Left cardiac atrium (tissue), 4 donors: ENCODE data around the gene SNX12. TPM values are rescaled to one million over a fixed set of nuclear protein-coding genes. Genes with fewer than 3 reads are reported as not detected.

Source experiments
- ATAC-seq, 2 donors: fragments of 200-7000 bp; cut with Tn5 transposase; one replicate each; pipeline ENCODE4 v1.9.1; 2020; ENCODE audit warnings: mild to moderate bottlenecking in 2 of 2, moderate library complexity in 2 of 2
- DNase-seq: peaks from one replicate; pipeline ENCODE4 v3.0.0-alpha.2; 2020
- intact Hi-C, 2 donors: fragments of 100-400 bp; cut with DNase I; formaldehyde crosslinking; loops; one replicate each; pipeline versions ENCODE4 v1.14.1 to v1.15.1; 2022 to 2023
- long read RNA-seq: library from polyadenylated mRNA; unstranded; transcript quantifications from one replicate; pipeline ENCODE4 v2.0.0, GENCODE V29; 2021
- total RNA-seq, 2 donors: library from RNA; stranded (reverse); fragmentation: NEBNext Ultra II Directional; extraction: Animal tissue kit (Norgen Biotek cat#: 25700); gene quantifications; one replicate each; pipeline ENCODE4 v1.2.1, GENCODE V29; 2021
- donor health status: DM: no; HTN: yes; CAD: no.
- donor health status: DM: no; HTN: yes; CAD: no; lungs with severe emphysema.
- donor health status: DM: yes; HTN: yes; CAD: no.
- donor health status: Dilated cardiomyopathy.

The SNX12 gene
- total RNA-seq = 10 to 100 TPM; 48.9 to 57.3 TPM
- long read RNA-seq, partial matches to known transcripts = 0 of 7 reads
- long read RNA-seq, other reads (novel, unspliced or antisense) = 6 of 7 reads

DNA sequence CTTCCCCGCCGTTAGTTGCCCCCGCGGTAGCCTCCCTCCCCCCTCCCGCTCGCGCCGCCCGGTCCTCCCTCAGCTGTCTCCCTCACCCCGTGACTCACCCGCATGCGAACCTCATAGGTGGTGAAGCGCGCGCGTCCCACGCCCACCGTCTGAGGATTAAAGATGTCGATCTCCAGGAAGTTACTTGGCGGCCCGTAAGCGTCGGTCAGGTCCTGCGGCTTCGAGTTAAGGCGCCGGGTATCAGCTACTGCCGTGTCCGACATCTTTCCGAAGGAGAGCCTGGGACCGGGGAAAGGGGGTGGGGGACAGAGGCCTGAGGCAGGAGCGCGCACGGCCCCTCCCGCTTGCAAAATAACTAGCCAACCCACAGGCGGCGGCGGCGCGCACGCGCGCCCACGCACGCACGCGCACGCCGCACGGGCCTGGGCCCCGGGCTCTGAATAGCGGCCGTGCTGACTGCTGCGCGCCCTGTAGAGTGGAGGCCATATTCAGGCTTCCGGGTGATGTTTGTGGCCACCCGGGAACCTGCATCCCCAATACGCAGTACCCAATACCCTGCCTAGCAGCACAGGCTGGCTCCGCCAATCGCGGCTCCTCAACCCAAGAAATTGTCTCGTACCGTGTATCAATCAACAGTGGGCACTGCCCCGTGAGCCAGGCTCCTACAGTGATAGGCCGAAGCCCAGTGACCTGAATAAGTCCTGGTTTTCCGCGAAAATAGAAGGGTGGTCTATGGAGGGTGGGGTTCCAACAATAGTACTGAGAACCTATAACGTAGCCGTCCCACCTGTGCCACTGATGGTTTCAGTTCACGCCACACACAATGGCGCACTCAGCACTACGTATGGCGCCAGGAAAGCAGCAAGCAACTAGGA is at the start of gene SNX12:
TSS of gene SNX12 (minus strand) at position 291 of the 875 bp plus-strand sequence. CDS start at position 263, 28 bp downstream.
- ATAC-seq (peak; percentile 99), DNase-seq (peak; percentile 91)
- intact Hi-C loops = no loop called here

GRCh38 chrX:71117358-71117757 is 49.2 kb upstream of the SNX12 start:
- no peak for ATAC-seq
- intact Hi-C loops = no loop called here
- DNase-seq = no peak

DNA sequence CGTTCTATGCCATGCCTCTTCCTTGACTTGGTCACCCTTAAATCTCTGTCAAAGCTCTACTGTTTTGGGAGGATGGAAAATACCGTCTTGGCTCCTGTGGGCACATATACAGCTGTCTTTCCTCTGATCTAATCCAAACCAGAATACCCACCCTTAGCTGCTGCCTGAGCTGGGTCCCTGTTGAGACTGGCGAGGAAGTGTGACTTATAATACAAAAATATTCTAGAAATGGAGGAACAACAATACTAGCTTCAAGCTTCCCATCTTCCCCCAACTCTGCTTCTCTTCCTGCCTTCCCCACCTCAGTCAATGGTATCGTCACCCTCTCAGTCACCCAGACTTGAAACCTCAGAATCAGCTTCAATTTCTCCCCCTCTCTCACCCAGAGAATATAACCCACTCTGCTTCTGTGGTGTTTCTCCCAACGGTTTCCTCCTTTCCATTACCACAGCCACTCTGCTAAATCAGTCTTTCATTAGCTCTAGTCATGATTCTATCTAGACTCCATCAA is 43.8 kb upstream of the SNX12 start:
- no peak for ATAC-seq
- DNase-seq = no peak
- intact Hi-C loops = no loop called here

DNA sequence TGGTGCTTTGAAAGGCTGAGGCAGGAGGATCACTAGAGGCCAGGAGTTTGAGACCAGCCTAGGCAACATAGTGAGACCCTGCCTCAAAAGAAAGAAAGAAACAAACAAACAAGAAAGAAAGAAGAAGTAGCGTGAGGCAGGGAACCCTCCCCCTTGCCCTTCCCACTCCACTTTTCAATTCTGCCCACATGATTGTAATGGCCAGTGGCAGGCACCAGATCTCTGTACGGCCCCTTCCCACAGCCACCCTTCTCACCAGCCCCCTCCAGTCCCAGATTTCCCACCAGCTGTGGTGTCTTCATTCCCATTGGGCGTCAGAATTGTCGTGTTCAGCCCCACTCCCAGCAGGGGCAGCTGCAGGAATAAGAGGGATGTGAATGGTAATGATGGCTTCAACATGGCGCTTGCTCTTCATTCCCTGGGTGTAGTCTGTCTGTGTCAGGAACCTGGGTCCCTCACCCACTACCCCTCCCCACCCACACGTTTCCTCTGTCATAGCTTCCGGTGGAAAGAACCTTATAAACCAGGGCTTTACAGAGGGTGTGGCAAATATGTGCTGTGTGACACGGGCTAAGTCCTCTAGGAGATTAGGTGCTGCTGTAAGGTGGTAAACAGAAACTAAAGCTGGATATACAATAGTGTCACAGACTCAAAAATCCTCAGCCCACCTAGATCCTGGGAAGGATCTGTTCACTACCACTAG is 43.2 kb upstream of the SNX12 start, which contains the start of gene IL2RG:
TSS of gene IL2RG (minus strand) at position 437 of the 703 bp plus-strand sequence. CDS start at position 399, 38 bp downstream.
- ATAC-seq = peak in 1 of 2 donors; percentile 82
- intact Hi-C loops = no loop called here
- DNase-seq = no peak

- intact Hi-C loops = no loop called here
These were observed 40.9 kb upstream of the SNX12 start for GRCh38 chrX:71109051-71109450.

GRCh38 chrX:71107762-71108360 is 39.7 kb upstream of the SNX12 start:
- intact Hi-C loops = no loop called here
- ATAC-seq (no peak), DNase-seq (no peak)

More at GRCh38 chrX:71109051-71109450, 40.9 kb upstream of the SNX12 start:
- DNase-seq (no peak), ATAC-seq (no peak)

- intact Hi-C loops = no loop called here
- ATAC-seq (no peak), DNase-seq (no peak)
These were observed 39.1 kb upstream of the SNX12 start for GRCh38 chrX:71107245-71107644.

GRCh38 chrX:71106427-71106826 is 38.3 kb upstream of the SNX12 start, which contains the start of gene CXorf65:
TSS of gene CXorf65 (minus strand) at chrX:71106740. CDS start at chrX:71106556, 184 bp downstream.
- DNase-seq = no peak
- intact Hi-C loops = no loop called here
- ATAC-seq = no peak

DNA sequence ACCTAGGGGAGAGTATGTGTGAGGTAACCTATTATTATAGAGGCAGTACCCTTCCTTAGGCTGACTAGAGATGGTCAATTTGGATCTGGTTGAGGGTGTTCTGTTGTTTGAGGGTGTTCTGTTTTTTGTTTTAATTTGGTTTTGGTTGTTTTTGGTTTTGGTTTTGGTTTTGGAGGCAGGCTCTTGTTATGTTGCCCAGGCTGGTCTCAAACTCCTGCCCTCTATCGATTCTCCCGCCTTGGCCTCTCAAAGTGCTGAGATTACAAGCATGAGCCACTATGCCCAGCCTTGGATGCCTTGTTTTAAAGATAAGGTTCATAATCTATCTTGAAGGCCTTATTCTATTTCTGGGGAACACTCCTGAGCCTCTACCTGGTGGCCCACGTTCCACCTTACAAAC is 37.5 kb upstream of the SNX12 start:
- DNase-seq (no peak), ATAC-seq (no peak)
- intact Hi-C loops = no loop called here

DNA sequence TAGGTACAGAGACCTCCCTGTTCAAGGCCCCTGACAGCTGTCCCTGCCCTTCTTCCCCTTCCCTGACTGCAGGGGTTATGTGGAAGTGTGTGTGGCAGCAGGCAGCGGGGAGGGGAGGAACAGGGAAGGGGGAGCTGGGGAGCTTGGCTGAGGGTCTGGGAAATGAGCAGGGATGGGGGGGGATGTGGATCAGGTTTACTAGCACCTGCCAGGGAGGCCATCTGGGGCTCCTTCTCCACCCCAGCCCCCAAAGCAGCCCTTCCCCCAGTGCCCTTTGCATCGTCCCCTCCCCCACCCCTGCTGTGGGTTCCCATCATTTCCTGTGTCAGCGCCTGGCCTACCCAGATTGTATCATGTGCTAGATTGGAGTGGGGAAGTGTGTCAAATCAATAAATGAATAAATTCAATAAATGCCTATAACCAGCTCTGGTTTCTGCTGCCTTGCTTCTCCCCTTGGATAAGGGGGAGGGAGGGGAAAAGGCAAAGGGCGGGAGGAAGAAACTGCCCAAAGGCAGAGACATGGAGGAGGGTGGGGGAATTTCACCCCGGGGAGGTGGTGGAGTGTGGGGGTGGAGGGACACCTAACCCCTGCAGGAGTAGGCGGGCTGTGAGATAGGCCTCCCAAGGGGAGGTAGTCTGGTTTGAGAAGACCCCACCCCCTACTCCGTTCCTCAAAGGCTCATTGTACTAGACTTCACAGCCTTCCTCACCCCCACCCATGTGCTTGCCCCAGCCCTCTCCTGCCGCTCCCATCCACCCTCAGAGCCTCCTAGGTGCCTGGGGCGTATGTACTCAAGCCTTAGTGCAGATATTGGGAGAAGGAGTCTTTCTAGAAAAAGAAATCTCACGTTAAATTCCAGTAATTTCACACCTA is 35.2 kb upstream of the SNX12 start:
- ATAC-seq (peak; percentile 36 to 41), DNase-seq (no peak)
- intact Hi-C loops = no loop called here

DNA sequence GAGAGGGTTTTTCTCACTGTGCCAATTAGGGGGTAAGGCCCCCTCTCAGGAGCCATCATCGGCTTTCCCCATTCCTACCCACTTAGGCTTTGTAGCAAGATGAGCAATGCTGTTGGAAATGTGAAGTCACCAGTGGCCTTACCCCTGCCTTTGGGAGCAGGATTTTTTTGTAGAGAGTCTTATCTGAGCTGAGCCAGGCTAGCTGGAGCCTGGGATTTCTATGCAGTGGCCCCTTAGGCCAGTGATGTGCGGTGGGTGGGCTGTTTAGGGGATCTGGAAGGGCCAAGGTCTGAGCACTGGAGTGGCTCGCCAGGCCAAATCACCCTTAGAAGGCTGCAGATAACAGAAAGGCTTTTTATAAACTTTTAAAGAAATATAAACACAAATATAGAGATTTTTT is 34.2 kb upstream of the SNX12 start:
- no peak for ATAC-seq
- intact Hi-C loops = no loop called here

DNA sequence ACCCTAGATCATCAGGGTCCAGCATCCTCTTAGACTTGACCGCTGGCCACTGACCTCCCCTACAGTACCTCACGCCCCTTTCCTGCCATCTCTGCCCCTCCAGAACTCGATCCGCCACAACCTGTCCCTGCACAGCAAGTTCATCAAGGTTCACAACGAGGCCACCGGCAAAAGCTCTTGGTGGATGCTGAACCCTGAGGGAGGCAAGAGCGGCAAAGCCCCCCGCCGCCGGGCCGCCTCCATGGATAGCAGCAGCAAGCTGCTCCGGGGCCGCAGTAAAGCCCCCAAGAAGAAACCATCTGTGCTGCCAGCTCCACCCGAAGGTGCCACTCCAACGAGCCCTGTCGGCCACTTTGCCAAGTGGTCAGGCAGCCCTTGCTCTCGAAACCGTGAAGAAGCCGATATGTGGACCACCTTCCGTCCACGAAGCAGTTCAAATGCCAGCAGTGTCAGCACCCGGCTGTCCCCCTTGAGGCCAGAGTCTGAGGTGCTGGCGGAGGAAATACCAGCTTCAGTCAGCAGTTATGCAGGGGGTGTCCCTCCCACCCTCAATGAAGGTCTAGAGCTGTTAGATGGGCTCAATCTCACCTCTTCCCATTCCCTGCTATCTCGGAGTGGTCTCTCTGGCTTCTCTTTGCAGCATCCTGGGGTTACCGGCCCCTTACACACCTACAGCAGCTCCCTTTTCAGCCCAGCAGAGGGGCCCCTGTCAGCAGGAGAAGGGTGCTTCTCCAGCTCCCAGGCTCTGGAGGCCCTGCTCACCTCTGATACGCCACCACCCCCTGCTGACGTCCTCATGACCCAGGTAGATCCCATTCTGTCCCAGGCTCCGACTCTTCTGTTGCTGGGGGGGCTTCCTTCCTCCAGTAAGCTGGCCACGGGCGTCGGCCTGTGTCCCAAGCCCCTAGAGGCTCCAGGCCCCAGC is 32.7 kb upstream of the SNX12 start:
- ATAC-seq (no peak), DNase-seq (no peak)
- intact Hi-C loops = no loop called here

More for the DNA sequence above, 34.2 kb upstream of the SNX12 start:
- no peak for DNase-seq

DNA sequence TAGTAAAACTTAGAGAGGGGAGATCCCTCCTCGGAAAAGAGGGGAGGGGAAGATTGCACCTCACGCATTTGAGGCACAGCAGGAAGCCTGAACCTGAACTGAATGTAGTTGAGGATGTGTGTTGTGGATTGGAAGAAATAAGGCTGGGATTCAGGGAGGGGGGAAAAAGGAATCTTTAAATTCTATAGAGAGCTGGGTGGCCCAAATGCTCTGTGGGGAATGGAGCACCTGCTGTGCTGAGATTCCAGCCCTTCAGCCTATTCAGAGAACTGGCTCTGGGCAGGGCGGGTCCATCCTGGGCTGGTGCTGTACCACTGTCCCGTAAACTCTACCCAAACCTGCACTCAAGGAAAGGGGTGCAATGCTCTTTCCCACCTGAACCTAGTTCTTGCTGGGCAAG is 31.6 kb upstream of the SNX12 start:
- intact Hi-C loops = loop anchor here in 1 of 2 donors (5.0 kb wide), 1 partner anchor 78 kb away; no protein-coding TSS in a partner anchor
- no peak for DNase-seq
- no peak for ATAC-seq

GRCh38 chrX:71098951-71099506 is 30.9 kb upstream of the SNX12 start:
- ATAC-seq = no peak
- intact Hi-C loops = loop anchor here in 1 of 2 donors (5.0 kb wide), 1 partner anchor 78 kb away; no protein-coding TSS in a partner anchor

DNA sequence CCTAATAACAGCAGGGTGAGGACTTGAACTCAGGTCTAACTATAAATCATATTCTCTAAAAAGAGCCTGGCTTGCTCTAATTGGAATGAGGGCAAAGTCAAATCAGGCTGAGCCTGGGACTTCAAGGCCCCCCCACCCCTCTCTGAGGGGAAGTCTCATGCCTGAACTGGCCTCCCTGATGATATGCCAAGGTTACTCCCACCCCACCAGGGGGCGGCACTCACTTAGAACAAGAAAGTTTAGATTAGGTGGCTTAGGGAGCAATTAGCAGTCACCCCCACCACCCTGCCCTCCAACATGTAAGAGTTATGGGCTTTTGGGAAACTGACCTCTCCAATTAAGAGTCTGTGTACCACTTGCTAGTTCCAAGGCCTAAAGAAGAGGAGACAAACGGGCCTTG is 30.2 kb upstream of the SNX12 start:
- intact Hi-C loops = loop anchor here in 1 of 2 donors (5.0 kb wide), 1 partner anchor 79 kb away; no protein-coding TSS in a partner anchor
- ATAC-seq = no peak
- DNase-seq = peak; percentile 62

More at GRCh38 chrX:71098951-71099506, 30.9 kb upstream of the SNX12 start:
- no peak for DNase-seq

DNA sequence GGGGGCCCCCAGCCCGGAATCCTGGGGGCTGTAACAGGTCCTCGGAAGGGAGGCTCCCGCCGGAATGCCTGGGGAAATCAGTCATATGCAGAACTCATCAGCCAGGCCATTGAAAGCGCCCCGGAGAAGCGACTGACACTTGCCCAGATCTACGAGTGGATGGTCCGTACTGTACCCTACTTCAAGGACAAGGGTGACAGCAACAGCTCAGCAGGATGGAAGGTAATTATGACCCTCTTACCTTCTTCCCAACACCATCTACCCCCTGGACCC is 28.6 kb upstream of the SNX12 start:
- intact Hi-C loops = loop anchor here in 1 of 2 donors (5.0 kb wide), 1 partner anchor 81 kb away; no protein-coding TSS in a partner anchor
- no peak for ATAC-seq

More for the DNA sequence above, 28.6 kb upstream of the SNX12 start:
- no peak for DNase-seq
